H1 (cell line): ENCODE data around the gene DHX38. TPM values are rescaled to one million over a fixed set of nuclear protein-coding genes. Genes with fewer than 3 reads are reported as not detected.

ENCODE experiments used
- CTCF ChIA-PET: fragments of 300-600 bp; sonication (Branson Sonifier 250); formaldehyde crosslinking; loops from one replicate; lab custom pipeline; 2021; ENCODE audit not compliant: partially characterized antibody; lab: Charles Lee
- POLR2A ChIA-PET: fragments of 300-600 bp; sonication (Branson Sonifier 250); formaldehyde crosslinking; loops from one replicate; lab custom pipeline; 2021; ENCODE audit warnings: inconsistent platforms; ENCODE audit not compliant: partially characterized antibody; lab: Charles Lee
- DNase-seq, 2 experiments: peaks; one replicate each; pipeline versions ENCODE4 v3.0.0 to v3.0.0-alpha.2; 2010 to 2022; ENCODE audit warnings: low spot score in 2 of 2, low read depth in 1 of 2, mixed read lengths in 1 of 2
- FAIRE-seq: peaks from 2 replicates; lab custom pipeline; 2011; peaks lifted over from hg19 to GRCh38; lab: Jason Lieb, UNC
- H2AFZ ChIP-seq: 2 replicates; pipeline ENCODE4 v1.8.1; 2012; ENCODE audit warnings: low read length, inconsistent platforms
- H2AK5ac ChIP-seq: 2 replicates; pipeline ENCODE4 v1.6.1; 2013; ENCODE audit warnings: low read depth, low read length
- H2BK120ac ChIP-seq: replicated peaks from 2 replicates; pipeline ENCODE3; 2013; ENCODE audit warnings: low read depth, low read length, inconsistent platforms
- H2BK12ac ChIP-seq: 2 replicates; pipeline ENCODE4 v1.6.1; 2013; ENCODE audit warnings: low read depth, low read length
- H2BK15ac ChIP-seq: 2 replicates; pipeline ENCODE4 v1.6.1; 2013; ENCODE audit warnings: low read length
- H2BK20ac ChIP-seq: 2 replicates; pipeline ENCODE4 v1.6.1; 2013; ENCODE audit warnings: low read length
- H2BK5ac ChIP-seq: 2 replicates; pipeline ENCODE4 v1.6.1; 2013; ENCODE audit warnings: low read depth, low read length
- H3K14ac ChIP-seq: 2 replicates; pipeline ENCODE4 v1.6.1; 2013; ENCODE audit warnings: inconsistent platforms; ENCODE audit not compliant: insufficient read length
- H3K18ac ChIP-seq: 2 replicates; pipeline ENCODE4 v1.6.1; 2013; ENCODE audit warnings: low read length; ENCODE audit errors: extremely low read depth
- H3K23ac ChIP-seq: 2 replicates; pipeline ENCODE4 v1.6.1; 2013; ENCODE audit warnings: inconsistent platforms; ENCODE audit not compliant: insufficient read length
- H3K23me2 ChIP-seq: 2 replicates; pipeline ENCODE4 v1.6.1; 2013; ENCODE audit warnings: low read depth, low read length
- H3K27ac ChIP-seq: 2 replicates; pipeline ENCODE4 v1.6.1; 2011; ENCODE audit warnings: low read depth, low read length, inconsistent platforms
- H3K27me3 ChIP-seq, 4 experiments: replicated peaks in 1 of 4; 1 replicate in 1 of 4; 2 replicates in 3 of 4; pipeline versions ENCODE4 v1.6.1 to v1.8.1; 2011 to 2013; ENCODE audit warnings: low read length in 3 of 4, mild to moderate bottlenecking in 3 of 4, inconsistent platforms in 2 of 4, mixed read lengths in 2 of 4, moderate library complexity in 1 of 4; ENCODE audit not compliant: control insufficient read depth in 3 of 4, insufficient read depth in 3 of 4; ENCODE audit errors: extremely low read depth in 1 of 4
- H3K36me3 ChIP-seq, 4 experiments: 2 replicates each; pipeline versions ENCODE4 v1.6.1 to v1.8.1; 2011 to 2013; ENCODE audit warnings: mild to moderate bottlenecking in 4 of 4, low read length in 3 of 4, moderate library complexity in 2 of 4, control low read depth in 1 of 4, inconsistent platforms in 1 of 4; ENCODE audit not compliant: insufficient read depth in 4 of 4, control insufficient read depth in 2 of 4
- H3K4ac ChIP-seq: replicated peaks from 2 replicates; pipeline ENCODE3; 2013; ENCODE audit warnings: low read length, low read depth, mixed read lengths, inconsistent platforms; ENCODE audit not compliant: insufficient read length
- H3K4me1 ChIP-seq, 4 experiments: replicated peaks in 1 of 4; 1 replicate in 1 of 4; 2 replicates in 3 of 4; pipeline versions ENCODE4 v1.6.1 to v1.8.1; 2011 to 2013; ENCODE audit warnings: low read length in 3 of 4, inconsistent platforms in 2 of 4, mixed read lengths in 1 of 4; ENCODE audit not compliant: insufficient read depth in 4 of 4, control insufficient read depth in 3 of 4
- H3K4me2 ChIP-seq, 2 experiments: 2 replicates each; pipeline versions ENCODE4 v1.6.1 to v1.8.1; 2011 to 2013; ENCODE audit warnings: low read depth in 2 of 2, low read length in 2 of 2, control low read depth in 1 of 2, inconsistent platforms in 1 of 2, mild to moderate bottlenecking in 1 of 2; ENCODE audit not compliant: insufficient read depth in 1 of 2
- H3K4me3 ChIP-seq, 4 experiments: fragments of 200-600, 300-600 bp in 1 of 4; sonication (generic), shearing (Covaris generic), sonication (Bioruptor Twin) in 1 of 4; 2 replicates each; pipeline versions ENCODE4 v1.5.1 to v1.8.1; 2011 to 2016; ENCODE audit warnings: low read length in 4 of 4, low read depth in 3 of 4, control low read depth in 2 of 4, inconsistent platforms in 2 of 4, mild to moderate bottlenecking in 2 of 4, mixed read lengths in 1 of 4, moderate library complexity in 1 of 4; ENCODE audit not compliant: insufficient read depth in 2 of 4; ENCODE audit errors: extremely low read depth in 1 of 4
- H3K56ac ChIP-seq: replicated peaks from 2 replicates; pipeline ENCODE3; 2013; ENCODE audit warnings: low read depth, mild to moderate bottlenecking, mixed read lengths, low read length, inconsistent platforms; ENCODE audit not compliant: insufficient read length
- H3K79me1 ChIP-seq: 2 replicates; pipeline ENCODE4 v1.6.1; 2013; ENCODE audit warnings: low read depth, low read length, control low read depth
- H3K79me2 ChIP-seq, 2 experiments: 2 replicates each; pipeline versions ENCODE4 v1.6.1 to v1.8.1; 2012 to 2013; ENCODE audit warnings: low read length in 2 of 2, mild to moderate bottlenecking in 2 of 2, inconsistent platforms in 1 of 2; ENCODE audit not compliant: insufficient read depth in 2 of 2, control insufficient read depth in 1 of 2
- H3K9ac ChIP-seq, 4 experiments: replicated peaks in 1 of 4; 1 replicate in 1 of 4; 2 replicates in 3 of 4; pipeline versions ENCODE4 v1.6.1 to v1.8.1; 2011 to 2013; ENCODE audit warnings: low read depth in 3 of 4, low read length in 3 of 4, control low read depth in 2 of 4, mild to moderate bottlenecking in 2 of 4, moderate library complexity in 2 of 4, inconsistent platforms in 1 of 4; ENCODE audit errors: extremely low read depth in 1 of 4
- H3K9me3 ChIP-seq, 2 experiments: 2 replicates each; pipeline versions ENCODE4 v1.6.1 to v1.8.1; 2012 to 2013; ENCODE audit warnings: mild to moderate bottlenecking in 2 of 2, moderate library complexity in 2 of 2, control low read depth in 1 of 2, inconsistent platforms in 1 of 2, low read depth in 1 of 2, low read length in 1 of 2, mixed read lengths in 1 of 2; ENCODE audit not compliant: insufficient read depth in 2 of 2
- H4K20me1 ChIP-seq, 2 experiments: replicated peaks in 1 of 2; 2 replicates each; pipeline versions ENCODE3 to v1.8.1; 2011 to 2013; ENCODE audit warnings: inconsistent platforms in 2 of 2, low read length in 2 of 2, mild to moderate bottlenecking in 1 of 2; ENCODE audit not compliant: insufficient read depth in 2 of 2, control insufficient read depth in 1 of 2
- H4K5ac ChIP-seq: 2 replicates; pipeline ENCODE4 v1.6.1; 2013; ENCODE audit warnings: low read length, low read depth, mixed read lengths, inconsistent platforms; ENCODE audit not compliant: insufficient read length
- H4K8ac ChIP-seq: 2 replicates; pipeline ENCODE4 v1.8.0; 2013; ENCODE audit warnings: mild to moderate bottlenecking, moderate library complexity, low read length, inconsistent platforms; ENCODE audit not compliant: insufficient read depth; ENCODE audit errors: extremely low read depth
- H4K91ac ChIP-seq: replicated peaks from 2 replicates; pipeline ENCODE3; 2013; ENCODE audit warnings: low read length, mixed read lengths, inconsistent platforms; ENCODE audit not compliant: insufficient read length
- BCL11A ChIP-seq, 2 experiments: IDR thresholded peaks; one replicate each; pipeline ENCODE4 v1.6.1; 2011; ENCODE audit warnings: low read depth in 2 of 2, low read length in 2 of 2, mild to moderate bottlenecking in 2 of 2
- CBX5 ChIP-seq: fragments of 300-800, 300-1000 bp; sonication (generic); IDR thresholded peaks from 2 replicates; pipeline ENCODE4 v1.7.1; 2016; ENCODE audit warnings: antibody characterized with exemption, low read length, low read depth
- CBX8 ChIP-seq: fragments of 300-800, 300-1000 bp; sonication (generic); IDR thresholded peaks from 2 replicates; pipeline ENCODE4 v1.7.1; 2016; ENCODE audit warnings: low read depth, low read length, borderline replicate concordance
- EZH2 ChIP-seq: fragments of 200-600 bp; sonication (generic); IDR thresholded peaks from 2 replicates; pipeline ENCODE4 v1.7.1; 2012; ENCODE audit warnings: low read depth, mild to moderate bottlenecking, moderate library complexity, low read length, inconsistent platforms; ENCODE audit not compliant: severe bottlenecking
- HDAC6 ChIP-seq: IDR thresholded peaks from one replicate; pipeline ENCODE4 v1.7.1; 2012; ENCODE audit warnings: low read depth, mild to moderate bottlenecking, inconsistent platforms, low read length, moderate library complexity
- KDM4A ChIP-seq: IDR thresholded peaks from one replicate; pipeline ENCODE4 v1.7.1; 2012; ENCODE audit warnings: low read depth, mild to moderate bottlenecking, moderate library complexity, low read length, inconsistent platforms; ENCODE audit not compliant: severe bottlenecking
- POLR2AphosphoS5 ChIP-seq: IDR thresholded peaks from 2 replicates; pipeline ENCODE4 v1.6.1; 2011; ENCODE audit warnings: low read depth, low read length
- RBBP5 ChIP-seq: IDR thresholded peaks from 2 replicates; pipeline ENCODE4 v1.7.1; 2012; ENCODE audit warnings: low read depth, mild to moderate bottlenecking, inconsistent platforms, low read length, moderate library complexity, borderline replicate concordance
- SRF ChIP-seq: IDR thresholded peaks from 2 replicates; pipeline ENCODE4 v1.6.1; 2011; ENCODE audit warnings: mild to moderate bottlenecking, low read depth, low read length, moderate library complexity
- USF2 ChIP-seq: IDR thresholded peaks from 2 replicates; pipeline ENCODE4 v1.6.1; 2011; ENCODE audit warnings: low read length, improper control_type of control experiment
- YY1 ChIP-seq: IDR thresholded peaks from 2 replicates; pipeline ENCODE4 v1.6.1; 2011; ENCODE audit warnings: low read depth, mild to moderate bottlenecking, low read length
- WGBS, 2 experiments: shearing (Covaris generic) in 1 of 2; methylation state at CpG; one replicate each; pipeline versions ENCODE4 v1.1.6 to v1.1.7; 2013 to 2015; ENCODE audit warnings: low lambda C conversion rate in 2 of 2, mixed read lengths in 2 of 2, inconsistent platforms in 1 of 2, low coverage in 1 of 2, missing lambda C conversion rate in 1 of 2; ENCODE audit not compliant: insufficient replicate concordance in 2 of 2, insufficient coverage in 1 of 2, insufficient read length in 1 of 2; ENCODE audit errors: extremely low coverage in 1 of 2, missing lambda C conversion rate in 1 of 2; 5-methylcytosine and 5-hydroxymethylcytosine counted together
- polyA plus RNA-seq, 7 experiments: library from polyadenylated mRNA; depleted of rRNA in 3 of 7; stranded (reverse) in 5 of 7; unstranded in 2 of 7; fragments of >200 nt in 5 of 7; fragments of 200-250 nt in 2 of 7; gene quantifications; 1 replicate in 5 of 7; 2 replicates in 1 of 7; 4 replicates in 1 of 7; pipeline versions ENCODE4 v1.2.1 to v1.2.3, GENCODE V29; 2011 to 2013; ENCODE audit warnings: missing spikeins in 2 of 7, mixed read lengths in 2 of 7
- total RNA-seq: library from RNA; stranded (reverse); fragmentation: NEBNext Ultra II Directional; extraction: Animal tissue kit (Norgen Biotek cat#: 25700); gene quantifications from 2 replicates; pipeline ENCODE4 v1.2.1, GENCODE V29; 2021

Gene DHX38
- total and polyA plus RNA-seq, 2 of the 8 experiments (the other 6 are each of a cell fraction or from before 2014, with no cell fraction given): 27.3 to 53.5 TPM

- Histone ChIP-seq H2AFZ (no peak overlapping the region), H3K18ac (no peak overlapping the region), H2BK12ac (no peak overlapping the region), H4K5ac (no peak overlapping the region), H3K9ac (no peak overlapping the region), H3K23me2 (no peaks in the 10 kb centered on the region), H3K4ac (no peak overlapping the region), H4K20me1 (no peaks in the 10 kb centered on the region), H4K8ac (no peak overlapping the region), H2AK5ac (no peak overlapping the region), H3K14ac (no peak overlapping the region), H3K27me3 (no peaks in the 10 kb centered on the region), H2BK120ac (no peak overlapping the region), H3K36me3 (no peaks in the 10 kb centered on the region), H3K27ac (no peak overlapping the region), H2BK15ac (no peak overlapping the region), H3K4me1 (peaks cover 0 to 3% (median 0%) of the 10 kb centered on the region in 4 experiments; a peak in 2 of 7 replicates), H3K79me2 (no peaks in the 10 kb centered on the region), H3K56ac (no peak overlapping the region), H3K9me3 (no peaks in the 10 kb centered on the region), H4K91ac (no peak overlapping the region), H3K79me1 (no peaks in the 10 kb centered on the region), H2BK20ac (no peak overlapping the region), H3K23ac (no peak overlapping the region), H3K4me2 (no peak overlapping the region), H2BK5ac (no peak overlapping the region), H3K4me3 (no peak overlapping the region)
- no peak for FAIRE-seq
- CTCF ChIA-PET: interaction anchor here (0.6 to 2.0 kb wide), 10 partner anchors 8 to 1522 kb away, joined by 3 to 13 read pairs (median 3); no protein-coding TSS in a partner anchor
- DNase-seq: no peak
- WGBS, 2 experiments: 74 to 100% methylated on average over 2 to 6 of the region's 6 CpGs
- no peak for TF ChIP-seq RBBP5
- no peak for TF ChIP-seq EZH2
- TF ChIP-seq POLR2AphosphoS5: no peak
- no peak for TF ChIP-seq CBX5
- TF ChIP-seq YY1: no peak
- no peak for TF ChIP-seq CBX8
- no peak for TF ChIP-seq SRF
- TF ChIP-seq BCL11A (IDR thresholded peaks at IDR 0.05; ENCODE audit: low read depth in 2 of 2, low read length in 2 of 2): no peak
- no peak for TF ChIP-seq KDM4A
- no peak for TF ChIP-seq USF2
- TF ChIP-seq HDAC6: no peak
- POLR2A ChIA-PET: no interaction called here
Measured at GRCh38 chr16:72131036-72131435, 37.4 kb downstream of the DHX38 start.
